GM10248 (cell line): ENCODE measurements around the gene TUBGCP2.

ENCODE experiments used
- CTCF ChIA-PET: fragments of 300-600 bp; sonication (Branson Sonifier 250); formaldehyde crosslinking; extraction: SDS; loops from one replicate; lab custom pipeline; 2021; ENCODE audit warnings: antibody characterized with exemption; lab: Yijun Ruan, JAX
- POLR2A ChIA-PET: fragments of 350-650 bp; sonication (Branson Sonifier 250); formaldehyde crosslinking; extraction: SDS; loops from one replicate; lab custom pipeline; 2020; ENCODE audit warnings: antibody characterized with exemption; lab: Yijun Ruan, JAX
- DNase-seq: peaks from one replicate; pipeline ENCODE4 v3.0.0; 2012; ENCODE audit errors: extremely low spot score
- TF ChIP-seq, protein P1 (sequence below): IDR thresholded peaks from 2 replicates; pipeline ENCODE4 v1.5.1; 2012; ENCODE audit warnings: mild to moderate bottlenecking, low read depth; ENCODE audit errors: extremely low read depth, missing control alignments, control extremely low read depth

TUBGCP2 gene

DNA sequence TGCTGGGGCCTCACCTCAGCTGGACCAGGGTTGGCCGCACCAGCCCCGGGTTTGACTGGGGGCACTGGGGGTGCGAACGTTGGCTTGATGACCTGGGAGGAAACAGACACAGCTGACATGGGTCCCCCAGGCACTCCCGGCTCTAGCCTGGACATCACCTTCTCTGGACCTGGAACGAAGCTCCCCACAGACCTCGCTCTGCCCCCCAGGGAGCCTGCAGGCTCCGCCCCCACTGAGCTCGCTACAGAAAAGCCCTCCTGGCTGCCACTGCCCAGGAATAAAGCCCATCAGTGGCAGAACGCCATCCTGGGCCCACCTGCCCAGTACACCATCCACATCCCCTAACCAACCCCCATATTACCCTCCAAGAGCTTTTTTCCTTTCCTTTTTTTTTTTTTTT is 45.0 kb downstream of the TUBGCP2 start:
- ChIA-PET CTCF (interaction anchor here (0.7 to 4.1 kb wide), 6 partner anchors 11 to 51 kb away, joined by 3 to 21 read pairs (median 4); no protein-coding TSS in a partner anchor), POLR2A (no interaction called here)
- no peak for DNase-seq

DNA sequence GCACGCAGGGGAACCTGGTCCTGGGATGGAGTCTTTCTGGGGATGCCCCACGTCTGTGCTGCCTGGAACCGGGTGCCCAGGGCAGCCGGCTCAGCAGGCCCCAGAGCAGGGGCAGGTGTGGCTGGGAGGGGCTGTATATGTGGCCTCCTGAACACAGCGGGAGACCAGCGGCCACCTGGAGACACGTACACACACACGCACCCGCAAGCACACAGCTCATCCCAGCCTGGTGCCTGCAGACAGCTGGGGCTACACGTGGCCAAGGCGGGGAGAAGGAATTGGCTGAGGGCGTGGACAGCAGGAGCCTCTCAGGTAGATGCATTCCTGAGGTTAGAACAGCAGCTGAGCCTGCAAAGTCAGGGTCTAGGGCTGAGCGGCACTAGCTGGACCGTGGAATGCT is 46.0 kb downstream of the TUBGCP2 start:
- TF ChIP-seq, protein P1, sequence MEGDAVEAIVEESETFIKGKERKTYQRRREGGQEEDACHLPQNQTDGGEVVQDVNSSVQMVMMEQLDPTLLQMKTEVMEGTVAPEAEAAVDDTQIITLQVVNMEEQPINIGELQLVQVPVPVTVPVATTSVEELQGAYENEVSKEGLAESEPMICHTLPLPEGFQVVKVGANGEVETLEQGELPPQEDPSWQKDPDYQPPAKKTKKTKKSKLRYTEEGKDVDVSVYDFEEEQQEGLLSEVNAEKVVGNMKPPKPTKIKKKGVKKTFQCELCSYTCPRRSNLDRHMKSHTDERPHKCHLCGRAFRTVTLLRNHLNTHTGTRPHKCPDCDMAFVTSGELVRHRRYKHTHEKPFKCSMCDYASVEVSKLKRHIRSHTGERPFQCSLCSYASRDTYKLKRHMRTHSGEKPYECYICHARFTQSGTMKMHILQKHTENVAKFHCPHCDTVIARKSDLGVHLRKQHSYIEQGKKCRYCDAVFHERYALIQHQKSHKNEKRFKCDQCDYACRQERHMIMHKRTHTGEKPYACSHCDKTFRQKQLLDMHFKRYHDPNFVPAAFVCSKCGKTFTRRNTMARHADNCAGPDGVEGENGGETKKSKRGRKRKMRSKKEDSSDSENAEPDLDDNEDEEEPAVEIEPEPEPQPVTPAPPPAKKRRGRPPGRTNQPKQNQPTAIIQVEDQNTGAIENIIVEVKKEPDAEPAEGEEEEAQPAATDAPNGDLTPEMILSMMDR: no peak
- CTCF ChIA-PET: interaction anchor here (1.0 to 4.1 kb wide), 3 partner anchors 12 to 45 kb away, joined by 3 to 21 read pairs (median 5); no protein-coding TSS in a partner anchor
- POLR2A ChIA-PET: interaction anchor here (1.2 kb wide), 1 partner anchor 13 kb away, joined by 3 read pairs; no protein-coding TSS in a partner anchor
- DNase-seq: no peak

More for the DNA sequence above, 45.0 kb downstream of the TUBGCP2 start:
- TF ChIP-seq, protein P1: no peak

DNA sequence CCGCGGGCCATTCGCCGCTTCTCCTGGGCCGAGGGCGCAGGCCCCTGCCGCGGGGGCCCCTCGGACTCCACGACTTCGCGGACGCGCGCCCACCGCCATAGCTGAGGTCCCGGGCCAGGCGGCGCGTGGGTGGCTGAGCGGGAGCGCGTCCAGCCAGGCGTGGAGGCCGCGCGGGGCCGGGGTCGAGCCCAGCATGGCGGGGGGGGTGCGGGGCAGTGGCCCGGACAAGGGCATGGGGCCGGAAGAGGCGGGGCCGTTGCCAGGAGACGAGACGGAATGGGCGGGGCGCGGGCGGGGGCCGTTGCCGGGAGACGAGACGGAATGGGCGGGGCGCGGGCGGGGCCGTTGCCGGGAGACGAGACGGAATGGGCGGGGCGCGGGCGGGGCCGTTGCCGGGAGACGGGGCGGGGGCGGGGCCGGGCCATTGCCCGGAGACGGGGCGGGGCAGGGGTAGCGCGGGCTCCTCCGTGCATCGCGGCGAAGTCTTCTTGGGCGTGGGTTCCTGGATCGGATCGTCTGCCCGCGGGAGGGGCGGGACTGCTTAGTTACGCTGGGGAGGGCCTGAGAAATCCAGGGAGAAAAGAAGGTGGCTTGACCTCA is 46.8 kb downstream of the TUBGCP2 start:
- POLR2A ChIA-PET: interaction anchor here (0.5 to 1.0 kb wide), 2 partner anchors 13 to 85 kb away, joined by 3 read pairs; partner anchors contain the start of gene PRAP1
- peak; percentile 95 for DNase-seq
- TF ChIP-seq, protein P1: no peak
- CTCF ChIA-PET: interaction anchor here (2.2 to 4.1 kb wide), 2 partner anchors 13 to 45 kb away, joined by 7 to 21 read pairs; no protein-coding TSS in a partner anchor

DNA sequence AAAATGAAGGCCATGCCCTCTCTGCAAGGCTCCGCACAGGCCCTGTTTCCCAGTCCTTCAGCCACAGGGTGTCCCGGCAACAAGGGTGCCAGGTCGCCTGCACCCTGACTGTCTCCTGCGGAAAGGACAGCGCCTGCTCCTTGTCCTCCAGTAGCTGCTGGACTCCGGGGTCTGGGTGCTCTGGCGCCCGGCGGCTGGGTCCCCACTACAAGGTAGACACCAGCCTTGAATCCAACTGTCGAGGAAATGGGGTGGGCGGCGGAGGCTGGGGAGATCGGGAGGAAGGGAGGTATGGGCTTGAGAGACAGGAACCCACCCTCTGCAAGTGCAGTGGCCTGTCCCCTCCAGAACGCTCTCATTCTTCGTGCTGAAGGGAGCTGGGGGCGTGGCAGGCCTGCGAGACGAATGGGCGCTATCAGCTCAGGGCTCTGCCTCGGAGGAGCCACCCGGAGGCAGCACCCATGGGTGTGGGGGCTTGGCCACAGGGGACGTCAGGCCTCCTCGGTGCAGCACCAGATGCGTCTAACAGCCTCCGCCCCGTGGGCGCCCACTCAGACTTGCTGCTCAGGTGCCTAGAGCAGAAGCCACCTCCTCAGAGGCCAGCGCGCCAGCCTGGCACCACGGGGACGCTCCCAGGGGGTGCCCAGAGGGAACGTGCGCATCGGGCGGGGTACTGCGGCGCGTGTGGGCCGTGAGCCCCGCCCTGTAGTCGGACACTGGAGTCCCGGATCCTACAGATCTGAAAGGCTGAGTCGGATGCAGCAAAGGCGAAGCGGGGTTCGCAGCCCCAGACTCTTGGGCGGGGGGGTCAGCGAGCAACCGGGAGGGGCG is 47.6 kb downstream of the TUBGCP2 start:
- ChIA-PET POLR2A (interaction anchor here (0.5 to 1.0 kb wide), 2 partner anchors 14 to 86 kb away, joined by 3 read pairs; partner anchors contain the start of gene PRAP1), CTCF (interaction anchor here (2.2 kb wide), 1 partner anchor 46 kb away, joined by 7 read pairs; no protein-coding TSS in a partner anchor)
- TF ChIP-seq, protein P1: peak; percentile 16
- peak; percentile 77 for DNase-seq

DNA sequence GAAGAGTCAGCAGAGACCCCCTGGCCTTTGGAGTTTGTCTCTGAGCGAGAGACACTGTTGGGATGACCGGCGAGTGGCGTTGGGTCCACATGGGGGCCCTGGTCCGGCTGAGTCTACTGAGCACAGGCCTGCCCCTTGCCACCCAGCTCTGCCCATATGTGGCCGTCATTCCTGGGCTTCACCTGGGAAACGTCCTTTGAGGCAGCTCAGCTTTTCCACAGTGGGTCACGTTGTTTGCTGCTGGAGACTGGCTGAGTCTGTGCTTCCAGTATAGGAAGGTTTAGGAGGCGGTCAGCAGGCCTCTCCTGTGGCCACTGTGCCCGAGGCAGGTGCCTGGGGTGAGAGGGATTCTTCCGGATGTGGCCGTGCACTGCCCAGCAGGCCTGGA is 49.1 kb downstream of the TUBGCP2 start:
- CTCF ChIA-PET: interaction anchor here (1.3 to 2.2 kb wide), 2 partner anchors 16 to 48 kb away, joined by 5 to 7 read pairs; partner anchors contain the start of gene ADAM8
- DNase-seq: no peak
- TF ChIP-seq, protein P1: no peak
- POLR2A ChIA-PET: no interaction called here
